ENCODE results near the gene MC5R. TPM values are rescaled to one million over a fixed set of nuclear protein-coding genes. Genes with fewer than 3 reads are reported as not detected.
A peak's percentile ranks its signal among the peaks of the same experiment; 100 is the strongest.

The MC5R gene
- total and polyA plus RNA-seq, 2 experiments from 2014 or later = 0.11 TPM; not detected in 1

DNA sequence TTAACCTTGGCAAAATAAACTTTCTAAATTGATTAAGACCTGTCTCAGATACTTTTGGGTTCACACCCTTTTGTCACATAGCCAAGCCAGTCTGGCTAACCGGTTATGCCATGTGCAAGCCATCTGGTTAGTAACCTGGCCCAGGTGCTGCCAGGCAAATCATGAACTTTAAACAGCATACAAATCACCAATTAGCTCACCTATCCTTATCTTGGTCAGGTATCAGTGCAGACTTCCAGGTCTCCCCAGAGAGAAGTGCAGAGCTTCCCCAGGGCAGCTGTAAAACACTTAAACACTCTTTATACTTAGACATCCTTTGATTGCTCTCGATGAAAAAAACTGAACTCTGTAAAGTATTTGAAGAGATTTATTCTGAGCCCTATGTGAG lies 14.9 kb upstream of the MC5R start:
- H2AFZ ChIP-seq = no peak overlapping the region
- peak overlapping the region; percentile 96 for H3K27ac ChIP-seq (ENCODE audit: low read depth)
- ATAC-seq = no peak
- H3K4me2 ChIP-seq = peak overlapping the region; percentile 50
- peaks cover 7% of the 10 kb centered on the region; the same call in 1 of the 2 replicates for H3K9me2 ChIP-seq (ENCODE audit: insufficient read depth)
- peak overlapping the region; percentile 18 for H3K4me3 ChIP-seq
- peaks cover 8% of the 10 kb centered on the region for H3F3A ChIP-seq (replicated peaks; ENCODE audit: low read depth)
- no peaks in the 10 kb centered on the region for H3K27me3 ChIP-seq (ENCODE audit: insufficient read depth)
- H3K4me3 Mint-ChIP-seq = no peak overlapping the region; the same call in 2 of the 3 replicates
- no peaks in the 10 kb centered on the region for H3K36me3 ChIP-seq (ENCODE audit: insufficient read depth)
- peaks cover 59% of the 10 kb centered on the region for H3K4me1 Mint-ChIP-seq
- H4K20me1 ChIP-seq (replicated peaks; ENCODE audit: insufficient read depth) = no peaks in the 10 kb centered on the region
- peaks cover 43% of the 10 kb centered on the region for H3K4me1 ChIP-seq (ENCODE audit: insufficient read depth)
- H3K36me3 Mint-ChIP-seq (ENCODE audit: low read depth) = no peaks in the 10 kb centered on the region
- H3K27ac Mint-ChIP-seq = peak overlapping the region; percentile 84
- peaks cover 3% of the 10 kb centered on the region; the same call in 1 of the 3 replicates for H3K9me3 Mint-ChIP-seq
- no peaks in the 10 kb centered on the region for H3K79me2 ChIP-seq (replicated peaks; ENCODE audit: insufficient read depth)
- DNase-seq (ENCODE audit: low spot score) = no peak
- H3K27me3 Mint-ChIP-seq (ENCODE audit: insufficient read depth, low read depth, poor library complexity) = no peaks in the 10 kb centered on the region
- no peak for TF ChIP-seq CREB1 (CRISPR knock-in tag; IDR thresholded peaks at IDR 0.05; ENCODE audit: low read depth)
- TF ChIP-seq EZH2phosphoT487 (IDR thresholded peaks at IDR 0.05; ENCODE audit: unreplicated experiment) = no peak
- no peak for TF ChIP-seq STAT1 (IDR thresholded peaks at IDR 0.05; ENCODE audit: unreplicated experiment)
- no peak for TF ChIP-seq NANOG (IDR thresholded peaks at IDR 0.05; ENCODE audit: borderline replicate concordance)
- TF ChIP-seq ZNF114 (CRISPR knock-in tag; IDR thresholded peaks at IDR 0.05) = no peak
- TF ChIP-seq JUNB (IDR thresholded peaks at IDR 0.05; ENCODE audit: unreplicated experiment) = no peak
- TF ChIP-seq, protein P1, sequence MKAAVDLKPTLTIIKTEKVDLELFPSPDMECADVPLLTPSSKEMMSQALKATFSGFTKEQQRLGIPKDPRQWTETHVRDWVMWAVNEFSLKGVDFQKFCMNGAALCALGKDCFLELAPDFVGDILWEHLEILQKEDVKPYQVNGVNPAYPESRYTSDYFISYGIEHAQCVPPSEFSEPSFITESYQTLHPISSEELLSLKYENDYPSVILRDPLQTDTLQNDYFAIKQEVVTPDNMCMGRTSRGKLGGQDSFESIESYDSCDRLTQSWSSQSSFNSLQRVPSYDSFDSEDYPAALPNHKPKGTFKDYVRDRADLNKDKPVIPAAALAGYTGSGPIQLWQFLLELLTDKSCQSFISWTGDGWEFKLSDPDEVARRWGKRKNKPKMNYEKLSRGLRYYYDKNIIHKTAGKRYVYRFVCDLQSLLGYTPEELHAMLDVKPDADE (IDR thresholded peaks at IDR 0.05) = no peak
- TF ChIP-seq, protein P2, sequence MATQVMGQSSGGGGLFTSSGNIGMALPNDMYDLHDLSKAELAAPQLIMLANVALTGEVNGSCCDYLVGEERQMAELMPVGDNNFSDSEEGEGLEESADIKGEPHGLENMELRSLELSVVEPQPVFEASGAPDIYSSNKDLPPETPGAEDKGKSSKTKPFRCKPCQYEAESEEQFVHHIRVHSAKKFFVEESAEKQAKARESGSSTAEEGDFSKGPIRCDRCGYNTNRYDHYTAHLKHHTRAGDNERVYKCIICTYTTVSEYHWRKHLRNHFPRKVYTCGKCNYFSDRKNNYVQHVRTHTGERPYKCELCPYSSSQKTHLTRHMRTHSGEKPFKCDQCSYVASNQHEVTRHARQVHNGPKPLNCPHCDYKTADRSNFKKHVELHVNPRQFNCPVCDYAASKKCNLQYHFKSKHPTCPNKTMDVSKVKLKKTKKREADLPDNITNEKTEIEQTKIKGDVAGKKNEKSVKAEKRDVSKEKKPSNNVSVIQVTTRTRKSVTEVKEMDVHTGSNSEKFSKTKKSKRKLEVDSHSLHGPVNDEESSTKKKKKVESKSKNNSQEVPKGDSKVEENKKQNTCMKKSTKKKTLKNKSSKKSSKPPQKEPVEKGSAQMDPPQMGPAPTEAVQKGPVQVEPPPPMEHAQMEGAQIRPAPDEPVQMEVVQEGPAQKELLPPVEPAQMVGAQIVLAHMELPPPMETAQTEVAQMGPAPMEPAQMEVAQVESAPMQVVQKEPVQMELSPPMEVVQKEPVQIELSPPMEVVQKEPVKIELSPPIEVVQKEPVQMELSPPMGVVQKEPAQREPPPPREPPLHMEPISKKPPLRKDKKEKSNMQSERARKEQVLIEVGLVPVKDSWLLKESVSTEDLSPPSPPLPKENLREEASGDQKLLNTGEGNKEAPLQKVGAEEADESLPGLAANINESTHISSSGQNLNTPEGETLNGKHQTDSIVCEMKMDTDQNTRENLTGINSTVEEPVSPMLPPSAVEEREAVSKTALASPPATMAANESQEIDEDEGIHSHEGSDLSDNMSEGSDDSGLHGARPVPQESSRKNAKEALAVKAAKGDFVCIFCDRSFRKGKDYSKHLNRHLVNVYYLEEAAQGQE (IDR thresholded peaks at IDR 0.05; ENCODE audit: unreplicated experiment) = no peak
- TF ChIP-seq EZH2 (IDR thresholded peaks at IDR 0.05; ENCODE audit: low read depth, unreplicated experiment) = no peak
- no peak for TF ChIP-seq POLR2AphosphoS5 (IDR thresholded peaks at IDR 0.05; ENCODE audit: low read depth)
- TF ChIP-seq, protein P3, sequence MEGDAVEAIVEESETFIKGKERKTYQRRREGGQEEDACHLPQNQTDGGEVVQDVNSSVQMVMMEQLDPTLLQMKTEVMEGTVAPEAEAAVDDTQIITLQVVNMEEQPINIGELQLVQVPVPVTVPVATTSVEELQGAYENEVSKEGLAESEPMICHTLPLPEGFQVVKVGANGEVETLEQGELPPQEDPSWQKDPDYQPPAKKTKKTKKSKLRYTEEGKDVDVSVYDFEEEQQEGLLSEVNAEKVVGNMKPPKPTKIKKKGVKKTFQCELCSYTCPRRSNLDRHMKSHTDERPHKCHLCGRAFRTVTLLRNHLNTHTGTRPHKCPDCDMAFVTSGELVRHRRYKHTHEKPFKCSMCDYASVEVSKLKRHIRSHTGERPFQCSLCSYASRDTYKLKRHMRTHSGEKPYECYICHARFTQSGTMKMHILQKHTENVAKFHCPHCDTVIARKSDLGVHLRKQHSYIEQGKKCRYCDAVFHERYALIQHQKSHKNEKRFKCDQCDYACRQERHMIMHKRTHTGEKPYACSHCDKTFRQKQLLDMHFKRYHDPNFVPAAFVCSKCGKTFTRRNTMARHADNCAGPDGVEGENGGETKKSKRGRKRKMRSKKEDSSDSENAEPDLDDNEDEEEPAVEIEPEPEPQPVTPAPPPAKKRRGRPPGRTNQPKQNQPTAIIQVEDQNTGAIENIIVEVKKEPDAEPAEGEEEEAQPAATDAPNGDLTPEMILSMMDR (conservative IDR thresholded peaks at IDR 0.05; ENCODE audit: low read depth in 2 of 2) = no peak
